GM18526 (cell line): ENCODE results near the gene ARL8B.

Experiments
- POLR2A ChIP-seq: IDR thresholded peaks from 3 replicates; pipeline ENCODE4 v1.6.1; 2011; ENCODE audit not compliant: insufficient read length; ENCODE audit errors: extremely low read depth

The ARL8B gene

GRCh38 chr3:5103743-5104142, 18.3 kb upstream of the ARL8B start:
- no peak for TF ChIP-seq POLR2A

GRCh38 chr3:5105050-5105449, 17.0 kb upstream of the ARL8B start:
- TF ChIP-seq POLR2A, result no peak

GRCh38 chr3:5110337-5110736, 11.8 kb upstream of the ARL8B start:
- no peak for TF ChIP-seq POLR2A

- no peak for TF ChIP-seq POLR2A
Measured at GRCh38 chr3:5112043-5112442, 10.0 kb upstream of the ARL8B start.

GRCh38 chr3:5115506-5116162, 6.5 kb upstream of the ARL8B start:
- no peak for TF ChIP-seq POLR2A

- no peak for TF ChIP-seq POLR2A
Measured at GRCh38 chr3:5116538-5116937, 5.6 kb upstream of the ARL8B start.

GRCh38 chr3:5120446-5120845, 1.6 kb upstream of the ARL8B start:
- no peak for TF ChIP-seq POLR2A

- no peak for TF ChIP-seq POLR2A
Measured at GRCh38 chr3:5122741-5123706, 932 bp downstream of the ARL8B start.

- TF ChIP-seq POLR2A, result no peak
Measured at GRCh38 chr3:5123937-5124336, 1.8 kb downstream of the ARL8B start.

GRCh38 chr3:5126586-5126985, 4.5 kb downstream of the ARL8B start:
- no peak for TF ChIP-seq POLR2A

GRCh38 chr3:5128849-5129248, 6.8 kb downstream of the ARL8B start:
- no peak for TF ChIP-seq POLR2A

- TF ChIP-seq POLR2A, result no peak
Measured at GRCh38 chr3:5133239-5134018, 11.3 kb downstream of the ARL8B start.

- TF ChIP-seq POLR2A, result no peak
Measured at GRCh38 chr3:5134019-5134391, 11.9 kb downstream of the ARL8B start.

GRCh38 chr3:5134499-5134898, 12.4 kb downstream of the ARL8B start:
- no peak for TF ChIP-seq POLR2A

- no peak for TF ChIP-seq POLR2A
Measured at GRCh38 chr3:5136211-5136918, 14.3 kb downstream of the ARL8B start.

- TF ChIP-seq POLR2A, result no peak
Measured at GRCh38 chr3:5136919-5137429, 14.9 kb downstream of the ARL8B start.
